MG63 (cell line): Measurements from ENCODE around the gene TECTB. TPM values are rescaled to one million over a fixed set of nuclear protein-coding genes. Genes with fewer than 3 reads are reported as not detected.

Experiments used
- DNase-seq: peaks from one replicate; pipeline ENCODE4 v3.0.0-alpha.2; 2020
- H3K27me3 ChIP-seq: fragments of 250-450 bp; sonication (Bioruptor Pico); 2 replicates; pipeline ENCODE4 v1.5.1; 2020; ENCODE audit warnings: mild to moderate bottlenecking, moderate library complexity
- H3K36me3 ChIP-seq: fragments of 250-450 bp; sonication (Bioruptor Pico); 2 replicates; pipeline ENCODE4 v1.5.1; 2020; ENCODE audit warnings: mild to moderate bottlenecking, moderate library complexity
- H3K4me3 ChIP-seq: fragments of 250-450 bp; sonication (Bioruptor Pico); 2 replicates; pipeline ENCODE4 v1.5.1; 2020; ENCODE audit warnings: mild to moderate bottlenecking, moderate library complexity
- H3K9me3 ChIP-seq: fragments of 250-450 bp; sonication (Bioruptor Pico); 2 replicates; pipeline ENCODE4 v1.5.1; 2020; ENCODE audit warnings: mild to moderate bottlenecking, moderate library complexity
- total RNA-seq: library from RNA; depleted of rRNA; stranded (reverse); fragments of >200 nt; shearing (Covaris generic); gene quantifications from 2 replicates; pipeline ENCODE4 v1.2.3, GENCODE V29; 2014; ENCODE audit warnings: low replicate concordance

TECTB gene
- total RNA-seq, 1 experiment from 2014 or later, result not detected

GRCh38 chr10:112294169-112294568, 11.0 kb downstream of the TECTB start:
- Histone ChIP-seq H3K9me3 (no peaks in the 10 kb centered on the region), H3K4me3 (no peak overlapping the region), H3K36me3 (no peaks in the 10 kb centered on the region), H3K27me3 (no peaks in the 10 kb centered on the region)
- no peak for DNase-seq

- H3K36me3 ChIP-seq, result no peaks in the 10 kb centered on the region
- H3K9me3 ChIP-seq, result no peaks in the 10 kb centered on the region
- no peak overlapping the region for H3K4me3 ChIP-seq
- H3K27me3 ChIP-seq, result no peaks in the 10 kb centered on the region
- peak; percentile 8 for DNase-seq
Measured at GRCh38 chr10:112295853-112296830, 12.9 kb downstream of the TECTB start.

GRCh38 chr10:112296908-112297331, 13.7 kb downstream of the TECTB start:
- no peaks in the 10 kb centered on the region for H3K9me3 ChIP-seq
- H3K27me3 ChIP-seq, result no peaks in the 10 kb centered on the region
- H3K36me3 ChIP-seq, result no peaks in the 10 kb centered on the region
- no peak overlapping the region for H3K4me3 ChIP-seq
- no peak for DNase-seq

GRCh38 chr10:112298581-112298980, 15.4 kb downstream of the TECTB start:
- no peak for DNase-seq
- no peaks in the 10 kb centered on the region for H3K9me3 ChIP-seq
- no peaks in the 10 kb centered on the region for H3K27me3 ChIP-seq
- no peaks in the 10 kb centered on the region for H3K36me3 ChIP-seq
- no peak overlapping the region for H3K4me3 ChIP-seq

GRCh38 chr10:112299456-112299855, 16.3 kb downstream of the TECTB start:
- no peak for DNase-seq
- Histone ChIP-seq H3K4me3 (no peak overlapping the region), H3K27me3 (no peaks in the 10 kb centered on the region), H3K36me3 (no peaks in the 10 kb centered on the region), H3K9me3 (no peaks in the 10 kb centered on the region)

GRCh38 chr10:112302335-112302734, 19.1 kb downstream of the TECTB start:
- no peaks in the 10 kb centered on the region for H3K27me3 ChIP-seq
- no peak for DNase-seq
- H3K4me3 ChIP-seq, result no peak overlapping the region
- H3K9me3 ChIP-seq, result no peaks in the 10 kb centered on the region
- no peaks in the 10 kb centered on the region for H3K36me3 ChIP-seq

GRCh38 chr10:112303528-112303927, 20.3 kb downstream of the TECTB start:
- Histone ChIP-seq H3K36me3 (no peaks in the 10 kb centered on the region), H3K27me3 (no peaks in the 10 kb centered on the region), H3K4me3 (no peak overlapping the region), H3K9me3 (no peaks in the 10 kb centered on the region)
- no peak for DNase-seq

GRCh38 chr10:112304267-112304859, 21.2 kb downstream of the TECTB start:
- Histone ChIP-seq H3K36me3 (no peaks in the 10 kb centered on the region), H3K27me3 (no peaks in the 10 kb centered on the region), H3K4me3 (no peak overlapping the region), H3K9me3 (no peaks in the 10 kb centered on the region)
- DNase-seq, result no peak

GRCh38 chr10:112307358-112308124, 24.3 kb downstream of the TECTB start:
- DNase-seq, result peak; percentile 45
- no peak overlapping the region for H3K4me3 ChIP-seq
- H3K36me3 ChIP-seq, result no peaks in the 10 kb centered on the region
- H3K9me3 ChIP-seq, result no peaks in the 10 kb centered on the region
- no peaks in the 10 kb centered on the region for H3K27me3 ChIP-seq

GRCh38 chr10:112308125-112308502, 24.9 kb downstream of the TECTB start:
- H3K4me3 ChIP-seq, result no peak overlapping the region
- no peaks in the 10 kb centered on the region for H3K27me3 ChIP-seq
- no peak for DNase-seq
- H3K9me3 ChIP-seq, result no peaks in the 10 kb centered on the region
- H3K36me3 ChIP-seq, result no peaks in the 10 kb centered on the region

- H3K9me3 ChIP-seq, result no peaks in the 10 kb centered on the region
- H3K36me3 ChIP-seq, result no peaks in the 10 kb centered on the region
- no peak overlapping the region for H3K4me3 ChIP-seq
- H3K27me3 ChIP-seq, result no peaks in the 10 kb centered on the region
- DNase-seq, result no peak
Measured at GRCh38 chr10:112311481-112311880, 28.3 kb downstream of the TECTB start.

- H3K9me3 ChIP-seq, result no peaks in the 10 kb centered on the region
- no peaks in the 10 kb centered on the region for H3K27me3 ChIP-seq
- no peak for DNase-seq
Measured at GRCh38 chr10:112313234-112313633, 30.0 kb downstream of the TECTB start.

GRCh38 chr10:112313911-112314310, 30.7 kb downstream of the TECTB start:
- Histone ChIP-seq H3K36me3 (no peaks in the 10 kb centered on the region), H3K9me3 (no peaks in the 10 kb centered on the region), H3K4me3 (no peak overlapping the region), H3K27me3 (no peaks in the 10 kb centered on the region)
- no peak for DNase-seq

More at GRCh38 chr10:112313234-112313633, 30.0 kb downstream of the TECTB start:
- H3K4me3 ChIP-seq, result no peak overlapping the region
- H3K36me3 ChIP-seq, result no peaks in the 10 kb centered on the region

- H3K9me3 ChIP-seq, result no peaks in the 10 kb centered on the region
- no peaks in the 10 kb centered on the region for H3K27me3 ChIP-seq
- H3K4me3 ChIP-seq, result no peak overlapping the region
- DNase-seq, result peak; percentile 46
- no peaks in the 10 kb centered on the region for H3K36me3 ChIP-seq
Measured at GRCh38 chr10:112314822-112315474, 31.7 kb downstream of the TECTB start.

GRCh38 chr10:112327678-112328077, 44.5 kb downstream of the TECTB start:
- DNase-seq, result no peak
- Histone ChIP-seq H3K36me3 (no peaks in the 10 kb centered on the region), H3K4me3 (no peak overlapping the region), H3K27me3 (no peaks in the 10 kb centered on the region), H3K9me3 (no peaks in the 10 kb centered on the region)

GRCh38 chr10:112330162-112330561, 47.0 kb downstream of the TECTB start:
- Histone ChIP-seq H3K4me3 (no peak overlapping the region), H3K36me3 (no peaks in the 10 kb centered on the region), H3K27me3 (no peaks in the 10 kb centered on the region), H3K9me3 (no peaks in the 10 kb centered on the region)
- DNase-seq, result no peak
